Adipocyte (in vitro differentiated cells): ENCODE measurements around the gene PEDS1.

Experiments used
- DNase-seq: peaks from one replicate; pipeline ENCODE4 v3.0.0-alpha.2; 2015; ENCODE audit warnings: low read depth
- H3K27me3 ChIP-seq: replicated peaks from 2 replicates; pipeline ENCODE4 v1.7.0; 2013; ENCODE audit warnings: mild to moderate bottlenecking, low read length, moderate library complexity; ENCODE audit not compliant: control insufficient read depth, insufficient read depth
- H3K36me3 ChIP-seq: 2 replicates; pipeline ENCODE4 v1.7.0; 2013; ENCODE audit warnings: low read length, mild to moderate bottlenecking, moderate library complexity; ENCODE audit not compliant: control insufficient read depth, insufficient read depth, severe bottlenecking
- H3K4me1 ChIP-seq: 2 replicates; pipeline ENCODE4 v1.7.0; 2013; ENCODE audit warnings: mild to moderate bottlenecking, low read length, moderate library complexity; ENCODE audit not compliant: control insufficient read depth, insufficient read depth
- H3K4me3 ChIP-seq: 2 replicates; pipeline ENCODE4 v1.7.0; 2013; ENCODE audit warnings: mild to moderate bottlenecking, low read length, moderate library complexity
- H3K9ac ChIP-seq: 2 replicates; pipeline ENCODE4 v1.7.0; 2013; ENCODE audit warnings: mild to moderate bottlenecking, low read length, moderate library complexity
- H3K9me3 ChIP-seq: 2 replicates; pipeline ENCODE4 v1.7.0; 2013; ENCODE audit warnings: mild to moderate bottlenecking, low read length, moderate library complexity; ENCODE audit not compliant: control insufficient read depth

Gene PEDS1

GRCh38 chr20:50194831-50195523 is 41.5 kb upstream of the PEDS1 start:
- Histone ChIP-seq H3K9me3 (no peaks in the 10 kb centered on the region), H3K27me3 (no peaks in the 10 kb centered on the region), H3K36me3 (peaks cover 29% of the 10 kb centered on the region), H3K4me1 (peaks cover 25% of the 10 kb centered on the region), H3K9ac (peak overlapping the region; percentile 100), H3K4me3 (peak overlapping the region; percentile 98)
- no peak for DNase-seq

GRCh38 chr20:50194422-50194830 is 40.9 kb upstream of the PEDS1 start:
- peaks cover 29% of the 10 kb centered on the region for H3K36me3 ChIP-seq
- peaks cover 29% of the 10 kb centered on the region for H3K4me1 ChIP-seq
- H3K9ac ChIP-seq = peak overlapping the region; percentile 100
- H3K27me3 ChIP-seq = no peaks in the 10 kb centered on the region
- H3K4me3 ChIP-seq = peak overlapping the region; percentile 98
- no peaks in the 10 kb centered on the region for H3K9me3 ChIP-seq
- no peak for DNase-seq

- no peaks in the 10 kb centered on the region for H3K9me3 ChIP-seq
- H3K27me3 ChIP-seq = no peaks in the 10 kb centered on the region
- H3K4me1 ChIP-seq = peaks cover 33% of the 10 kb centered on the region
- H3K36me3 ChIP-seq = peaks cover 29% of the 10 kb centered on the region
- peak overlapping the region; percentile 100 for H3K9ac ChIP-seq
- peak overlapping the region; percentile 98 for H3K4me3 ChIP-seq
- DNase-seq = peak; percentile 34
Measured at GRCh38 chr20:50193836-50194421, 40.4 kb upstream of the PEDS1 start.

GRCh38 chr20:50193199-50193835 is 39.8 kb upstream of the PEDS1 start:
- Histone ChIP-seq H3K27me3 (no peaks in the 10 kb centered on the region), H3K9ac (peak overlapping the region; percentile 100), H3K36me3 (peaks cover 29% of the 10 kb centered on the region), H3K4me1 (peaks cover 30% of the 10 kb centered on the region), H3K4me3 (peak overlapping the region; percentile 98), H3K9me3 (no peaks in the 10 kb centered on the region)
- DNase-seq = peak; percentile 30

- H3K4me3 ChIP-seq = peak overlapping the region; percentile 98
- H3K9me3 ChIP-seq = no peaks in the 10 kb centered on the region
- peaks cover 28% of the 10 kb centered on the region for H3K4me1 ChIP-seq
- no peaks in the 10 kb centered on the region for H3K27me3 ChIP-seq
- DNase-seq = peak; percentile 96
- H3K9ac ChIP-seq = peak overlapping the region; percentile 100
- H3K36me3 ChIP-seq = peaks cover 29% of the 10 kb centered on the region
Measured at GRCh38 chr20:50192364-50193198, 39.1 kb upstream of the PEDS1 start.

- peaks cover 29% of the 10 kb centered on the region for H3K36me3 ChIP-seq
- H3K4me1 ChIP-seq = peaks cover 24% of the 10 kb centered on the region
- H3K27me3 ChIP-seq = no peaks in the 10 kb centered on the region
- H3K9me3 ChIP-seq = no peaks in the 10 kb centered on the region
- H3K9ac ChIP-seq = peak overlapping the region; percentile 100
- H3K4me3 ChIP-seq = peak overlapping the region; percentile 98
- peak; percentile 65 for DNase-seq
Measured at GRCh38 chr20:50191544-50192363, 38.2 kb upstream of the PEDS1 start.

GRCh38 chr20:50191065-50191543 is 37.6 kb upstream of the PEDS1 start:
- no peak for DNase-seq

GRCh38 chr20:50190251-50191064 is 36.9 kb upstream of the PEDS1 start, which contains the start of gene CEBPB:
CEBPB (plus strand) TSS chr20:50190830; CDS start chr20:50191034, 204 bp downstream.
- DNase-seq = peak; percentile 96
- H3K4me1 ChIP-seq = peaks cover 23% of the 10 kb centered on the region
- H3K4me3 ChIP-seq = peak within 1 kb of the TSS; percentile 98
- no peaks in the 10 kb centered on the region for H3K27me3 ChIP-seq
- peak within 1 kb of the TSS; percentile 100 for H3K9ac ChIP-seq
- no peaks in the 10 kb centered on the region for H3K9me3 ChIP-seq
- H3K36me3 ChIP-seq = peaks cover 29% of the 10 kb centered on the region

More at GRCh38 chr20:50191065-50191543, 37.6 kb upstream of the PEDS1 start:
- H3K4me1 ChIP-seq = peaks cover 24% of the 10 kb centered on the region
- H3K36me3 ChIP-seq = peaks cover 29% of the 10 kb centered on the region
- peak overlapping the region; percentile 98 for H3K4me3 ChIP-seq
- H3K9me3 ChIP-seq = no peaks in the 10 kb centered on the region
- H3K9ac ChIP-seq = peak overlapping the region; percentile 100
- no peaks in the 10 kb centered on the region for H3K27me3 ChIP-seq

GRCh38 chr20:50189681-50190250 is 36.2 kb upstream of the PEDS1 start:
- peaks cover 25% of the 10 kb centered on the region for H3K36me3 ChIP-seq
- H3K9me3 ChIP-seq = no peaks in the 10 kb centered on the region
- no peak for DNase-seq
- no peaks in the 10 kb centered on the region for H3K27me3 ChIP-seq
- H3K9ac ChIP-seq = peak overlapping the region; percentile 54
- H3K4me3 ChIP-seq = no peak overlapping the region
- peaks cover 18% of the 10 kb centered on the region for H3K4me1 ChIP-seq
